ENCODE measurements around the gene FLNC.

DNA sequence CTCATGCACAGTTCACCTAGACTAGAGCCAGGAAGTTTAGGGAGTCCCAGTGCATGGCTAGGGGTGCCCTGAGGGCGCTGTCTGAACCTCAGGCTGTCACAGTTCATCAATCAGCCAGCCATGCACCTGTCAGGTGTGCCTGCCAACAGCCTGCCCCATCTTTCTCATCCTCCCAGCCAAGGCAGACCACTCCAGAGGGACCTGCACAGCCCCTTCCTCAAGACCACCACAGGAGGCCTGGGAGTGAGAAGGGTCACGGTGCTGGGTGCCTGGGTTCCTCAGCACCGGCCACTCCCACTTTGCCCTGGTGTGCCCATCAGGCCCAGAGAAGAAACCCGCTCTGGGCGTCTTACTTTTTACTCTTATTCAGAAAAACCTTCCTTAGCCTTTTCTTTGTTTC is 40.8 kb downstream of the FLNC start:
- TF ChIP-seq, protein P1, sequence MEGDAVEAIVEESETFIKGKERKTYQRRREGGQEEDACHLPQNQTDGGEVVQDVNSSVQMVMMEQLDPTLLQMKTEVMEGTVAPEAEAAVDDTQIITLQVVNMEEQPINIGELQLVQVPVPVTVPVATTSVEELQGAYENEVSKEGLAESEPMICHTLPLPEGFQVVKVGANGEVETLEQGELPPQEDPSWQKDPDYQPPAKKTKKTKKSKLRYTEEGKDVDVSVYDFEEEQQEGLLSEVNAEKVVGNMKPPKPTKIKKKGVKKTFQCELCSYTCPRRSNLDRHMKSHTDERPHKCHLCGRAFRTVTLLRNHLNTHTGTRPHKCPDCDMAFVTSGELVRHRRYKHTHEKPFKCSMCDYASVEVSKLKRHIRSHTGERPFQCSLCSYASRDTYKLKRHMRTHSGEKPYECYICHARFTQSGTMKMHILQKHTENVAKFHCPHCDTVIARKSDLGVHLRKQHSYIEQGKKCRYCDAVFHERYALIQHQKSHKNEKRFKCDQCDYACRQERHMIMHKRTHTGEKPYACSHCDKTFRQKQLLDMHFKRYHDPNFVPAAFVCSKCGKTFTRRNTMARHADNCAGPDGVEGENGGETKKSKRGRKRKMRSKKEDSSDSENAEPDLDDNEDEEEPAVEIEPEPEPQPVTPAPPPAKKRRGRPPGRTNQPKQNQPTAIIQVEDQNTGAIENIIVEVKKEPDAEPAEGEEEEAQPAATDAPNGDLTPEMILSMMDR (IDR thresholded peaks at IDR 0.05) = no peak
- no peak for TF ChIP-seq ZFX (IDR thresholded peaks at IDR 0.05; ENCODE audit: borderline replicate concordance)

Measured in 22Rv1 (cell line).